ENCODE measurements around the gene LCP1.

DNA sequence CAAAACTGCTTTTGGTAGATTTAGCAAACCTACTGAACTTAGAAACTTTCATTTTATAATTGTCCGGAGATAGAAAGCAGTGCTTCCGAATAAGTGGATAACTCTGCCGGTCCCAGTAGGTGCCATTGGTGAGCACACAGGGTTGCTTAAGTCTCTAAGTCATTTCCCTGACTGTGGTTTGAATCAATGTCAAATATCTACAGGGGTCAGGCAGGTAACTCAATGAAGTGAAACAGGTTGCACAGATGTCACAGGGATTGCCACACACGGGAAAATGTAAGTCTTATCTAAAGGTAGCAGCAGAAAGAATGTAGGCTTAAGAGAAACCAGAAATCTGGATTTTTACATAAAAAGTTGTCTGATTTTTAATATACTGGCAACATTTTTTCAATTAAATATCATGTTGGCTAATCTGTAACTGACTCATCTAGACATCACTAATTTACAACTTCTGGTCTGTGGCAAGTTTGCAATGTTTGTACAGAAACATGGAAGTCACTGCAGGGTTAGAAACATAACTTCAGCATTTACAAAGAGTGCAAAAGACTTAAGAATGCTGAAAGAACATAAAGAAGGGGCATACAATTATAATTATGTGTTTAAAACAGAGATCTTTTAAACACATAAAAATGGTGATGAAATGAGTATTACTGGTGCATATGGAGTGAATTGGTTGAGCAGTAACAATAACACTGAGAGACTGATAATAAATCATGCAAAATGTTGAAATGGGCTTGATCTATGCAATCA, 15.5 kb upstream of the LCP1 start:
- TF ChIP-seq NRF1 (IDR thresholded peaks at IDR 0.05; ENCODE audit: low read depth, low read length) (no peak), MXI1 (IDR thresholded peaks at IDR 0.05; ENCODE audit: low read depth, low read length) (no peak)
- TF ChIP-seq, protein P1, sequence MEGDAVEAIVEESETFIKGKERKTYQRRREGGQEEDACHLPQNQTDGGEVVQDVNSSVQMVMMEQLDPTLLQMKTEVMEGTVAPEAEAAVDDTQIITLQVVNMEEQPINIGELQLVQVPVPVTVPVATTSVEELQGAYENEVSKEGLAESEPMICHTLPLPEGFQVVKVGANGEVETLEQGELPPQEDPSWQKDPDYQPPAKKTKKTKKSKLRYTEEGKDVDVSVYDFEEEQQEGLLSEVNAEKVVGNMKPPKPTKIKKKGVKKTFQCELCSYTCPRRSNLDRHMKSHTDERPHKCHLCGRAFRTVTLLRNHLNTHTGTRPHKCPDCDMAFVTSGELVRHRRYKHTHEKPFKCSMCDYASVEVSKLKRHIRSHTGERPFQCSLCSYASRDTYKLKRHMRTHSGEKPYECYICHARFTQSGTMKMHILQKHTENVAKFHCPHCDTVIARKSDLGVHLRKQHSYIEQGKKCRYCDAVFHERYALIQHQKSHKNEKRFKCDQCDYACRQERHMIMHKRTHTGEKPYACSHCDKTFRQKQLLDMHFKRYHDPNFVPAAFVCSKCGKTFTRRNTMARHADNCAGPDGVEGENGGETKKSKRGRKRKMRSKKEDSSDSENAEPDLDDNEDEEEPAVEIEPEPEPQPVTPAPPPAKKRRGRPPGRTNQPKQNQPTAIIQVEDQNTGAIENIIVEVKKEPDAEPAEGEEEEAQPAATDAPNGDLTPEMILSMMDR (IDR thresholded peaks at IDR 0.05), result no peak
- TF ChIP-seq, protein P2, sequence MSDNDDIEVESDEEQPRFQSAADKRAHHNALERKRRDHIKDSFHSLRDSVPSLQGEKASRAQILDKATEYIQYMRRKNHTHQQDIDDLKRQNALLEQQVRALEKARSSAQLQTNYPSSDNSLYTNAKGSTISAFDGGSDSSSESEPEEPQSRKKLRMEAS (IDR thresholded peaks at IDR 0.05; ENCODE audit: low read depth), result no peak
